ENCODE data around the gene AP4B1. TPM values are rescaled to one million over a fixed set of nuclear protein-coding genes. Genes with fewer than 3 reads are reported as not detected.

The AP4B1 gene
- total RNA-seq, 1 donor from 2014 or later, result 3.2 TPM

DNA sequence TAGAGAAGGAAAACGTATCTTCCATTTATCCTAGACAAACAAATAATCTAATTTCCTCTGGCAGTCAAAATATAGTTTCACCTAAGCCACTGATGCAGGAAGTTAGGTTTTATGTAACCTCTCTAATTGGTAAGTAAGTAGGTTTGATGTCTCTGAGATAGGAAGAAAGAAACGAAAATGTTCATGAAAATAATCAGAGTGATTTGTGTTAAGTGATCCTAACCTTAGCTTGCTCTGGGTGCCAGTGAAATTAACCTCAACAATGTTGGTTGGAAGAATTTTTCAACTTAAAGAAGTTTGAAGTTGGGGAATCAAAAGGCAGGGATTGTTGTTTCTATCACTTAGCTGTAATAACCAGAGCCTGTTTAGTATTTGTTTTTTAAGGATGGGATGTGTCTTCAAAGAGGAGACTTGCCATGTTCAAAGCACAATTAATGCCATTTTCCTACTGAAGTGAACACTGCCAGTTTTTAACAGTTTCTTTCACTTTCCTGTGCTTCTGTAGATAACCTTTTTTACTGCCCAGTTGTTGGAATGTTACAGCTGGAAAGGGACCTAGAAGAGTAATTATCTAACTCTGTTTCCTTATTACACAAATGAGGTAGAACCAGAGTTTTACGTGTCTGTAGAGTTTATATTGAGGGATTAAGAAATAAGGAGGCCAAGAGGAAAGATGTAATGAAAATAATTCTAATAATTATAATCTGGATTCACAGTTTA is 42.9 kb upstream of the AP4B1 start:
- no peaks in the 10 kb centered on the region for H3K9me3 ChIP-seq
- peaks cover 0 to 7% of the 10 kb centered on the region in 2 donors for H3K36me3 ChIP-seq
- intact Hi-C loops (cut with DNase I), result loop anchor here (2.0 kb wide), 1 partner anchor 17 kb away; no protein-coding TSS in a partner anchor
- peak overlapping the region; percentile 31 to 54 for H3K27ac ChIP-seq
- TF ChIP-seq, protein P1, sequence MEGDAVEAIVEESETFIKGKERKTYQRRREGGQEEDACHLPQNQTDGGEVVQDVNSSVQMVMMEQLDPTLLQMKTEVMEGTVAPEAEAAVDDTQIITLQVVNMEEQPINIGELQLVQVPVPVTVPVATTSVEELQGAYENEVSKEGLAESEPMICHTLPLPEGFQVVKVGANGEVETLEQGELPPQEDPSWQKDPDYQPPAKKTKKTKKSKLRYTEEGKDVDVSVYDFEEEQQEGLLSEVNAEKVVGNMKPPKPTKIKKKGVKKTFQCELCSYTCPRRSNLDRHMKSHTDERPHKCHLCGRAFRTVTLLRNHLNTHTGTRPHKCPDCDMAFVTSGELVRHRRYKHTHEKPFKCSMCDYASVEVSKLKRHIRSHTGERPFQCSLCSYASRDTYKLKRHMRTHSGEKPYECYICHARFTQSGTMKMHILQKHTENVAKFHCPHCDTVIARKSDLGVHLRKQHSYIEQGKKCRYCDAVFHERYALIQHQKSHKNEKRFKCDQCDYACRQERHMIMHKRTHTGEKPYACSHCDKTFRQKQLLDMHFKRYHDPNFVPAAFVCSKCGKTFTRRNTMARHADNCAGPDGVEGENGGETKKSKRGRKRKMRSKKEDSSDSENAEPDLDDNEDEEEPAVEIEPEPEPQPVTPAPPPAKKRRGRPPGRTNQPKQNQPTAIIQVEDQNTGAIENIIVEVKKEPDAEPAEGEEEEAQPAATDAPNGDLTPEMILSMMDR (IDR thresholded peaks at IDR 0.05), result no peak
- no peak for DNase-seq (ENCODE audit: low spot score in 2 of 2)
- no peaks in the 10 kb centered on the region for H3K27me3 ChIP-seq
- H3K4me1 ChIP-seq, result peaks cover 4 to 28% of the 10 kb centered on the region in 2 donors
- H3K4me3 ChIP-seq, result no peak overlapping the region

DNA sequence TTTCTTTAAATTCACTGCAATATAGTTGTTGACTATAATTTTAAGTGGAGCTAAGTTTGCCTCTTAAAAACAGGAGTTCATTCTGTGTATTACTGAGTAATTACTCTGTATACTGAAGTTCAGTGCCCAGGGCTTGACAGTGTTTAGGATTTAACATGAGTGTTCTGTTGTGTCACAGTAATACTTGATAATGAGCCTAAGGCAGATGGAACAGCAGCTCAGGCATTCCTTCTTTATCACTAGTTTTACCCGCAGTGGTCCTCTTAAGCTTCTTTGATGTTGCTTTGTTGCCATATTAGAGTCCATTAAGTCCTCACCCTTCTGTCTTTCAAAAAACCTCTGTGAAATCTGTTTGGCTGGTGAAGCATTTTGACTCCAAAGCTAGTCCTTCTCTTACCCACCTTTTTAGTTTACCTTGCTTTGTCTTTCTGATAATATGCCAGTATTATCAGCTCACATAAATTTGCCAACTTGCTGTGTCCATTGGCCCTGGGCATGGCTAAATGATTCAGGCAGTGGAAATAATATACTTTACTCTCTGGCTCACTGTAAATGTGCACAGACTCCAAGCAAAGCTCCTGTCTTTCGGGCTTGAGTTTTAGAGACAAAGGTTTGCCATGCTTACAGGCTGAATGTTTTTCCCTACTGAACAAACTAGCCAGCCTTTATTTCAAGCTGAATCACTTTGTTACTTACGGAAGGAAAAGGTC is 42.2 kb upstream of the AP4B1 start:
- no peaks in the 10 kb centered on the region for H3K9me3 ChIP-seq
- TF ChIP-seq, protein P1 (IDR thresholded peaks at IDR 0.05), result no peak
- H3K27me3 ChIP-seq, result no peaks in the 10 kb centered on the region
- H3K4me3 ChIP-seq, result no peak overlapping the region
- DNase-seq (ENCODE audit: low spot score in 2 of 2), result no peak
- intact Hi-C loops (cut with DNase I), result no loop called here
- H3K27ac ChIP-seq, result peak overlapping the region; percentile 31 to 54
- peaks cover 0 to 8% of the 10 kb centered on the region in 2 donors for H3K36me3 ChIP-seq
- peaks cover 4 to 28% of the 10 kb centered on the region in 2 donors for H3K4me1 ChIP-seq

- Histone ChIP-seq H3K4me3 (no peak overlapping the region), H3K4me1 (peaks cover 4 to 28% of the 10 kb centered on the region in 2 donors), H3K27me3 (no peaks in the 10 kb centered on the region), H3K27ac (no peak overlapping the region), H3K9me3 (no peaks in the 10 kb centered on the region), H3K36me3 (peaks cover 3 to 15% of the 10 kb centered on the region in 2 donors)
- no peak for DNase-seq (ENCODE audit: low spot score in 2 of 2)
- TF ChIP-seq, protein P1 (IDR thresholded peaks at IDR 0.05), result no peak
- intact Hi-C loops (cut with DNase I), result no loop called here
Observed at GRCh38 chr1:113946112-113946511, 41.5 kb upstream of the AP4B1 start.

DNA sequence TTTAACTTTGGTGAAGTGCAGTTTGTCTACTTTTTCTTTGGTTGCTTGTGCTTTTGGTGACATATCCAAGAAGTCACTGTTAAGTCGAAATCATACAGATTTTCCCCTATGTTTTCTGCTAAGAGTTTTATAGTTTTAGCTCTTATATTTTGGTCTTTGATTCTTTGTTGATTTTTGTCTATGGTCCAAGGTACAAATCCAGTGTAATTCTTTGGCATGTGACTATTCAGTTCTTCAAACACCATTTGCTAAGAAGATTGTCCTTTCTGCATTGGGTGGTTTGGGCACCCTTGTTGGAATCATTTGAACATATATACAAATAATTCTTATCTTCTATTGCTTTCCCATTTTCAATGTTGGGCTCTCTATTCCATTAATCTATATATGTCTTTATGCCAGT is 40.7 kb upstream of the AP4B1 start:
- H3K4me3 ChIP-seq, result no peak overlapping the region
- peaks cover 4 to 28% of the 10 kb centered on the region in 2 donors for H3K4me1 ChIP-seq
- H3K36me3 ChIP-seq, result peaks cover 3 to 23% of the 10 kb centered on the region in 2 donors
- intact Hi-C loops (cut with DNase I), result no loop called here
- H3K27ac ChIP-seq, result no peak overlapping the region
- no peak for DNase-seq (ENCODE audit: low spot score in 2 of 2)
- TF ChIP-seq, protein P1 (IDR thresholded peaks at IDR 0.05), result no peak
- no peaks in the 10 kb centered on the region for H3K9me3 ChIP-seq
- no peaks in the 10 kb centered on the region for H3K27me3 ChIP-seq

DNA sequence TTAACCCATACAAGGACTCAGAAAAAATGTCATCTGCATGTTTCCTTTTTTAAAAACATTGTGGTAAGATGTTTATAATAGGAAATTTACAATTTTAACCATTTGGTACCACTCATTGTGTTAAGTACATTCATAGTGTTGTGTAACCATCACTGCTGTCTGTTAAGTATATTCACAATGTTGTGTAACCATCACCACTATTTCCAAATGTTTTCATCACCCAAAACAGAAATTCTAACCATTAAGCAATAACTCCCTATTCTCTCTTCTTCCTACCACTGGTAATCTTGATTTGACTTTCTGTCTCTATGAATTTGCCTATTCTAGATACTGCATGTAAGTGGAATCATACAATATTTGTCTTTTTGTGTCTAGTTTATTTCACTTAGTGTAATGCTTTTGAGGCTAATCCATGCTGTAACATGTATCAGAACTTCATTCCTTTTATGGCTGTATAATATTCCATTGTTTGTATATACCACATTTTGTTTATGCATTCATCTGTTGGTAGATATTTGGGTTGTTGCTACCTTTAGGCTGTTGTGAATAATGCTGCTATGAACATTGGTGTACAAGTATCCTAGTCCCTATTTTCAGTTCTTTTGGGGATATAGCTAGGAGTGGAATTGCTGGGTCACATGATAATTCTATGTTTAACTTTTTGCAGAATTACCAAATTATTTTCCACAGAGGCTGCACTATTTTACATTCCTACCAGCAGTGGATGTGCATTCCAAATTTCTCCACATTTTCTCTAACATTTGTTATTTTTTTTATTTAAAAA is 38.6 kb upstream of the AP4B1 start:
- no peak overlapping the region for H3K27ac ChIP-seq
- peaks cover 3 to 23% of the 10 kb centered on the region in 2 donors for H3K36me3 ChIP-seq
- peaks cover 4 to 13% of the 10 kb centered on the region in 2 donors for H3K4me1 ChIP-seq
- TF ChIP-seq, protein P1 (IDR thresholded peaks at IDR 0.05), result no peak
- DNase-seq (ENCODE audit: low spot score in 2 of 2), result no peak
- H3K9me3 ChIP-seq, result no peaks in the 10 kb centered on the region
- H3K4me3 ChIP-seq, result no peak overlapping the region
- intact Hi-C loops (cut with DNase I), result no loop called here
- no peaks in the 10 kb centered on the region for H3K27me3 ChIP-seq
